SK-N-SH (cell line): ENCODE results near the gene TARBP1. TPM values are rescaled to one million over a fixed set of nuclear protein-coding genes. Genes with fewer than 3 reads are reported as not detected.
"Not testable (repeated sequence)": the region's sequence is repeated elsewhere in the genome, so short reads cannot be mapped to it uniquely, and the experiment has no call there.

ENCODE experiments used
- CTCF ChIA-PET: fragments of 300-600, 350-600 bp; formaldehyde crosslinking; extraction: SDS; loops from one replicate; lab custom pipeline; 2021; lab: Yijun Ruan, JAX
- POLR2A ChIA-PET: fragments of 350-600 bp; sonication (Branson Sonifier 250); formaldehyde crosslinking; extraction: SDS; loops from one replicate; lab custom pipeline; 2020; ENCODE audit warnings: antibody characterized with exemption, inconsistent platforms; lab: Yijun Ruan, JAX
- DNase-seq: peaks from one replicate; pipeline ENCODE4 v3.0.0; 2012
- H2AFZ ChIP-seq: fragments of 200-600 bp; sonication (generic); 2 replicates; pipeline ENCODE4 v1.8.1; 2016; ENCODE audit warnings: antibody characterized with exemption, mild to moderate bottlenecking, low read depth
- H3F3A ChIP-seq: fragments of 200-600 bp; sonication (generic); replicated peaks from 2 replicates; pipeline ENCODE3; 2016; ENCODE audit warnings: antibody characterized with exemption, mild to moderate bottlenecking; ENCODE audit not compliant: insufficient read depth
- H3K27ac ChIP-seq, 2 experiments: fragments of 200-500 bp in 1 of 2; fragments of 200-600 bp in 1 of 2; sonication (Bioruptor generic) in 1 of 2; sonication (generic), shearing (Covaris generic) in 1 of 2; 2 replicates each; pipeline versions ENCODE4 v1.5.1 to v1.6.1; 2014 to 2016; ENCODE audit warnings: low read depth in 2 of 2, inconsistent platforms in 1 of 2, low read length in 1 of 2, mild to moderate bottlenecking in 1 of 2, mixed read lengths in 1 of 2
- H3K27me3 ChIP-seq: fragments of 200-600 bp; sonication (generic), shearing (Covaris generic); 2 replicates; pipeline ENCODE4 v1.6.1; 2016; ENCODE audit warnings: mixed run types; ENCODE audit not compliant: insufficient read depth
- H3K36me3 ChIP-seq, 2 experiments: fragments of 200-500 bp in 1 of 2; fragments of 200-600 bp in 1 of 2; sonication (Bioruptor generic) in 1 of 2; sonication (generic) in 1 of 2; replicated peaks in 1 of 2; 2 replicates each; pipeline versions ENCODE3 to v1.5.1; 2014 to 2016; ENCODE audit warnings: low read length in 1 of 2, mild to moderate bottlenecking in 1 of 2; ENCODE audit not compliant: insufficient read depth in 2 of 2, control insufficient read depth in 1 of 2
- H3K4me1 ChIP-seq, 2 experiments: fragments of 200-500 bp in 1 of 2; fragments of 200-600 bp in 1 of 2; sonication (Bioruptor generic) in 1 of 2; sonication (generic), shearing (Covaris generic) in 1 of 2; 2 replicates each; pipeline versions ENCODE4 v1.5.1 to v1.6.1; 2014 to 2016; ENCODE audit warnings: low read depth in 1 of 2, low read length in 1 of 2, mixed run types in 1 of 2; ENCODE audit not compliant: insufficient read depth in 2 of 2, control insufficient read depth in 1 of 2
- H3K4me2 ChIP-seq: fragments of 200-600 bp; sonication (generic), shearing (Covaris generic); 2 replicates; pipeline ENCODE4 v1.6.1; 2017; ENCODE audit warnings: mixed run types
- H3K4me3 ChIP-seq, 2 experiments: fragments of 200-500 bp in 1 of 2; fragments of 200-600 bp in 1 of 2; sonication (Bioruptor generic) in 1 of 2; sonication (generic), shearing (Covaris generic) in 1 of 2; 2 replicates each; pipeline versions ENCODE4 v1.5.1 to v1.8.1; 2014 to 2016; ENCODE audit warnings: low read depth in 2 of 2, inconsistent platforms in 1 of 2, low read length in 1 of 2, mild to moderate bottlenecking in 1 of 2, mixed read lengths in 1 of 2, moderate library complexity in 1 of 2
- H3K79me2 ChIP-seq: fragments of 200-600 bp; sonication (generic); 2 replicates; pipeline ENCODE4 v1.8.1; 2017; ENCODE audit warnings: mild to moderate bottlenecking; ENCODE audit not compliant: insufficient read depth
- H3K9ac ChIP-seq: fragments of 200-600 bp; sonication (generic); 2 replicates; pipeline ENCODE4 v1.6.1; 2017; ENCODE audit warnings: mixed run types
- H3K9me2 ChIP-seq: fragments of 200-600 bp; sonication (generic); 2 replicates; pipeline ENCODE4 v1.6.1; 2017; ENCODE audit warnings: mixed run types
- H3K9me3 ChIP-seq: fragments of 200-600 bp; sonication (generic); 2 replicates; pipeline ENCODE4 v1.6.1; 2017; ENCODE audit warnings: mixed run types, mild to moderate bottlenecking, moderate library complexity
- H4K20me1 ChIP-seq: fragments of 200-600 bp; sonication (generic); 2 replicates; pipeline ENCODE4 v1.6.1; 2017; ENCODE audit warnings: mild to moderate bottlenecking, mixed run types; ENCODE audit not compliant: insufficient read depth
- CHD2 ChIP-seq: fragments of 150-350 bp; IDR thresholded peaks from 2 replicates; pipeline ENCODE4 v1.6.1; 2018; ENCODE audit warnings: low read length; ENCODE audit not compliant: partially characterized antibody
- ELF1 ChIP-seq: IDR thresholded peaks from 2 replicates; pipeline ENCODE4 v1.4.0; 2012
- FOXJ3 ChIP-seq: sonication (generic); formaldehyde crosslinking; IDR thresholded peaks from 2 replicates; pipeline ENCODE4 v1.5.1; 2020; ENCODE audit warnings: mild to moderate bottlenecking, missing genetic modification reagents
- GABPA ChIP-seq: IDR thresholded peaks from 2 replicates; pipeline ENCODE4 v1.4.0; 2012; ENCODE audit warnings: low read depth, mild to moderate bottlenecking
- JUND ChIP-seq: IDR thresholded peaks from 2 replicates; pipeline ENCODE4 v1.4.0; 2012
- MEF2A ChIP-seq: IDR thresholded peaks from 2 replicates; pipeline ENCODE4 v1.4.0; 2012; ENCODE audit warnings: low read depth, borderline replicate concordance
- MXI1 ChIP-seq: IDR thresholded peaks from 2 replicates; pipeline ENCODE4 v1.6.1; 2012; ENCODE audit warnings: mild to moderate bottlenecking, low read depth, low read length, improper control_type of control experiment
- NRF1 ChIP-seq: IDR thresholded peaks from 2 replicates; pipeline ENCODE4 v1.6.1; 2012; ENCODE audit warnings: low read depth, mild to moderate bottlenecking, low read length
- POLR2AphosphoS5 ChIP-seq: IDR thresholded peaks from 2 replicates; pipeline ENCODE4 v1.6.1; 2012; ENCODE audit warnings: low read depth, low read length
- YY1 ChIP-seq: IDR thresholded peaks from 2 replicates; pipeline ENCODE4 v1.4.0; 2012; ENCODE audit warnings: low read depth, mild to moderate bottlenecking
- WGBS: methylation state at CpG from one replicate; pipeline ENCODE4 v1.1.6; 2017; ENCODE audit warnings: low lambda C conversion rate; 5-methylcytosine and 5-hydroxymethylcytosine counted together
- polyA plus RNA-seq, 3 experiments: library from polyadenylated mRNA; depleted of rRNA; stranded (reverse); fragments of >200 nt; gene quantifications; 2 replicates each; pipeline ENCODE4 v1.2.3, GENCODE V29; 2012
- TF ChIP-seq, protein P1 (sequence below): IDR thresholded peaks from 2 replicates; pipeline ENCODE4 v1.4.0; 2012; ENCODE audit warnings: low read depth
- TF ChIP-seq, protein P2 (sequence below): fragments of 200-600 bp; sonication (generic); IDR thresholded peaks from 2 replicates; pipeline ENCODE4 v1.6.1; 2017; ENCODE audit warnings: antibody characterized with exemption, mild to moderate bottlenecking, moderate library complexity

TARBP1 gene
- polyA plus RNA-seq, 1 of the 3 experiments (the other 2 are of a cell fraction) = 33.0 TPM

DNA sequence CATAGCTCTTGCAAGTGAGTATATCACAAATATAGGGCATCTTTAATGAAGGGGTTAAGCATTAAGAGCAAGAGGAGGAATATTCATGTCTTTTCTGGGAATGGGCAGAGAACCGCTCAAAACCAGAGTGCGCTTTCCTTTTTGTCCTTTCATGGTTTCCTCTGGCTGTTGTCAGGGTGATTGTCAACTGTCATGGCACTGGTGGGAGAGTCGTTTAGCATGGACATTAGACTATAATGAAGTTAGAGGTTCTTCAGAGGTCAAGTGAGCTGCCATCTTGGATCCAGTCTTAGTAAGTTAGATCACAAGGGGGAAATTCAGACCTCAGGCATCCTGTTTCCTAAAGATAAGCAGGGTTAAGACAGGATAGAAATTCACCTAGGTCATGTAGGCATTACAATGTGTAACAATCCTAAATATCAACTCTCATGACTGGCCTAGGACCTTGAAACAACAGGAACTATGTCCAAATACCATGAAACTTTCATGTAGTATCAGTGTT, 117.8 kb downstream of the TARBP1 start:
- Histone ChIP-seq H3K27me3 (no peaks in the 10 kb centered on the region), H3K27ac (no peak overlapping the region), H3K4me3 (no peak overlapping the region), H3K4me2 (no peak overlapping the region), H2AFZ (no peak overlapping the region)
- POLR2A ChIA-PET = no interaction called here
- no peak for TF ChIP-seq JUND
- no peak for TF ChIP-seq CHD2
- TF ChIP-seq, all 33 proteins: peak for 0
- Histone ChIP-seq H3K36me3 (no peaks in the 10 kb centered on the region), H3F3A (no peaks in the 10 kb centered on the region), H3K9ac (no peak overlapping the region), H3K9me3 (no peaks in the 10 kb centered on the region), H3K9me2 (no peaks in the 10 kb centered on the region), H4K20me1 (no peaks in the 10 kb centered on the region), H3K79me2 (no peaks in the 10 kb centered on the region), H3K4me1 (no peaks in the 10 kb centered on the region; a peak in 1 of 4 replicates)
- CTCF ChIA-PET = interaction anchor here (1.3 kb wide), 1 partner anchor 51 kb away, joined by 4 read pairs; no protein-coding TSS in a partner anchor
- WGBS = 80% methylated on average over 3 of the region's 3 CpGs
- DNase-seq = no peak

DNA sequence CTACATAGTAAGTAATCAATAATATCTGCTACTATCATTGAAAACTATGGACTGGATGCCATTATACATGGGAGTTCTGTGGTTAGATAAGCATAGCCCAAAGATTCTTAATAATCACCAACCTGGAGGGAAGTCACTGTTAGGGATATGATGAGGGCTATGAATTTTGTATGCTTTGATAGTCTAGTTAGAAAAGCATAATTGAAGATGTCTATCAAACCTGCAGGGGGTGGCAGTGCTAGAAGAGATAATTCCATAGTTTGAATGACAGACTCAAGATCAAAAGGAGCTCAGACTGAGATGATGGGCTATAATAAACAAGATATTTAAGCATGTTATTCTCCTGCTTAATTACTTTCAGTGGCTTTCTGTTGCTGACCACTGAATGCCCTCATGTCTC, 121.1 kb downstream of the TARBP1 start:
- CTCF ChIA-PET = interaction anchor here (0.5 to 0.6 kb wide), 2 partner anchors 937 to 1378 kb away, joined by 3 read pairs; no protein-coding TSS in a partner anchor
- peak overlapping the region; percentile 65; the same call in 1 of the 2 replicates for H3K4me2 ChIP-seq

DNA sequence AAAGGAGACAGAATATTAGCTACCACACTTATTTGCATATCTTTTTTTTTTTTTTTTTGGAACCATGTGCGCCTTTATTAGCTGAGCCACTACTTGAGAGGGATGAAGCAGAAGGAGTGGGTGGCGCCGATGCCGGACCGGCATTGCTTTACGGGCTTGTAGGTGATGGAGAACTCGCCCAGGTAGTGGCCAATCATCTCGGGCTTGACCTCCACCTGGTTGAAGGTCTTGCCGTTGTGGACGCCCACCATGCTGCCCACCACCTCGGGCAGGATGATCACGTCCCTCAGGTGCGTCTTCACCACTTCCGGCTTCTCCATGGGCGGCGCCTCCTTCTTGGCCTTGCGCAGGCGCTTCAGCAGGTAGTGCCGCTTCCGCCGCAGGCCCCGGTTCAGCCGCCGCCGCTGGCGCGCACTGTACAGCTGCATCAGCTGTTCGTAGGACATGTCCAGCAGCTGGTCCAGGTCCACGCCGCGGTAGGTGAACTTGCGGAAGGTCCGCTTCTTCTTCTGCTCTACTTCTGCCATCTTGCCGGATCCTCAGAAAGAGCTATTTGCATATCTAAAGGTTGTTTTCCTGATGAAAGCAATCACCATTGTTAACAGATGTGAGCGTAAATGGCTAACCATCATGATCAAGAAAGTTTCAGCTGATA, 122.2 kb downstream of the TARBP1 start:
- not testable (repeated sequence) for H4K20me1 ChIP-seq, H3K4me1 ChIP-seq, H3K79me2 ChIP-seq, H3K36me3 ChIP-seq, H3F3A ChIP-seq, H3K9me3 ChIP-seq, H3K27me3 ChIP-seq, H3K9me2 ChIP-seq
- ChIA-PET POLR2A (interaction anchor here (2.6 kb wide), 1 partner anchor 17 kb away, joined by 11 read pairs; the partner anchor contains the start of gene COA6), CTCF (interaction anchor here (0.6 kb wide), 1 partner anchor 1377 kb away, joined by 3 read pairs; no protein-coding TSS in a partner anchor)
- DNase-seq = peak; percentile 58
- Histone ChIP-seq H3K4me2 (peak overlapping the region; percentile 65), H3K27ac (peak overlapping the region in 1 of 2 experiments; percentile 48; a peak in 1 of 4 replicates), H3K4me3 (peak overlapping the region; percentile 51 to 61), H3K9ac (peak overlapping the region; percentile 43; the same call in 1 of the 2 replicates), H2AFZ (peak overlapping the region; percentile 79)
- 42% methylated on average over 32 of the region's 35 CpGs for WGBS
- peak; percentile 45 for TF ChIP-seq GABPA
- peak; percentile 37; the same call in 1 of the 2 replicates for TF ChIP-seq MXI1
- TF ChIP-seq ELF1 = peak; percentile 63
- 0 out of 2 replicates have a peak, but pooled peaks have one; percentile 20 for TF ChIP-seq POLR2AphosphoS5
- TF ChIP-seq FOXJ3 = 0 out of 2 replicates have a peak, but pooled peaks have one; percentile 15
- TF ChIP-seq NRF1 = peak; percentile 68
- TF ChIP-seq, protein P1, sequence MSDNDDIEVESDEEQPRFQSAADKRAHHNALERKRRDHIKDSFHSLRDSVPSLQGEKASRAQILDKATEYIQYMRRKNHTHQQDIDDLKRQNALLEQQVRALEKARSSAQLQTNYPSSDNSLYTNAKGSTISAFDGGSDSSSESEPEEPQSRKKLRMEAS = 0 out of 2 replicates have a peak, but pooled peaks have one; percentile 12

More for the DNA sequence above, 121.1 kb downstream of the TARBP1 start:
- H3K9me3 ChIP-seq = no peaks in the 10 kb centered on the region
- no peaks in the 10 kb centered on the region for H3K9me2 ChIP-seq
- no peaks in the 10 kb centered on the region for H3K36me3 ChIP-seq
- H3K9ac ChIP-seq = no peak overlapping the region
- TF ChIP-seq YY1 (no peak), CHD2 (no peak), MEF2A (no peak)
- TF ChIP-seq, protein P2, sequence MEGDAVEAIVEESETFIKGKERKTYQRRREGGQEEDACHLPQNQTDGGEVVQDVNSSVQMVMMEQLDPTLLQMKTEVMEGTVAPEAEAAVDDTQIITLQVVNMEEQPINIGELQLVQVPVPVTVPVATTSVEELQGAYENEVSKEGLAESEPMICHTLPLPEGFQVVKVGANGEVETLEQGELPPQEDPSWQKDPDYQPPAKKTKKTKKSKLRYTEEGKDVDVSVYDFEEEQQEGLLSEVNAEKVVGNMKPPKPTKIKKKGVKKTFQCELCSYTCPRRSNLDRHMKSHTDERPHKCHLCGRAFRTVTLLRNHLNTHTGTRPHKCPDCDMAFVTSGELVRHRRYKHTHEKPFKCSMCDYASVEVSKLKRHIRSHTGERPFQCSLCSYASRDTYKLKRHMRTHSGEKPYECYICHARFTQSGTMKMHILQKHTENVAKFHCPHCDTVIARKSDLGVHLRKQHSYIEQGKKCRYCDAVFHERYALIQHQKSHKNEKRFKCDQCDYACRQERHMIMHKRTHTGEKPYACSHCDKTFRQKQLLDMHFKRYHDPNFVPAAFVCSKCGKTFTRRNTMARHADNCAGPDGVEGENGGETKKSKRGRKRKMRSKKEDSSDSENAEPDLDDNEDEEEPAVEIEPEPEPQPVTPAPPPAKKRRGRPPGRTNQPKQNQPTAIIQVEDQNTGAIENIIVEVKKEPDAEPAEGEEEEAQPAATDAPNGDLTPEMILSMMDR = no peak
- H3K27me3 ChIP-seq = no peaks in the 10 kb centered on the region
- POLR2A ChIA-PET = interaction anchor here (2.6 kb wide), 1 partner anchor 16 kb away, joined by 11 read pairs; the partner anchor contains the start of gene COA6
- peak overlapping the region in 1 of 2 experiments; percentile 61; a peak in 1 of 4 replicates for H3K4me3 ChIP-seq
- no peak overlapping the region; the same call in 1 of the 2 replicates for H2AFZ ChIP-seq
- DNase-seq = no peak
- H3K27ac ChIP-seq = no peak overlapping the region
- H3K79me2 ChIP-seq = no peaks in the 10 kb centered on the region
- no peaks in the 10 kb centered on the region for H4K20me1 ChIP-seq
- no peaks in the 10 kb centered on the region; a peak in 1 of 4 replicates for H3K4me1 ChIP-seq
- no peaks in the 10 kb centered on the region for H3F3A ChIP-seq
